WTC11 (cell line): ENCODE data around the gene FOXK1. TPM values are rescaled to one million over a fixed set of nuclear protein-coding genes. Genes with fewer than 3 reads are reported as not detected.
A peak's percentile ranks its signal among the peaks of the same experiment; 100 is the strongest.
"Not testable (repeated sequence)": the region's sequence is repeated elsewhere in the genome, so short reads cannot be mapped to it uniquely, and the experiment has no call there.

Source experiments
- ATAC-seq: fragments of 200-7000 bp; cut with Tn5 transposase; 2 replicates; pipeline ENCODE4 v1.10.0; 2021; ENCODE audit warnings: mild to moderate bottlenecking, moderate library complexity
- CTCF ChIA-PET: fragments of 300-600 bp; sonication (Branson Sonifier 250); formaldehyde crosslinking; loops from one replicate; lab custom pipeline; 2021; ENCODE audit warnings: antibody characterized with exemption; lab: Charles Lee
- POLR2A ChIA-PET: fragments of 350-600 bp; sonication (Branson Sonifier 250); formaldehyde crosslinking; loops from one replicate; lab custom pipeline; 2021; ENCODE audit warnings: antibody characterized with exemption; lab: Charles Lee
- DNase-seq: peaks from one replicate; pipeline ENCODE4 v3.0.0; 2021; ENCODE audit warnings: low spot score
- H3K27ac Mint-ChIP-seq: 2 replicates; pipeline ENCODE4 v1.8.0; 2021; ENCODE audit warnings: mixed read lengths
- H3K27me3 Mint-ChIP-seq: 2 replicates; pipeline ENCODE4 v1.8.0; 2021; ENCODE audit warnings: low read depth, mild to moderate bottlenecking, moderate library complexity, mixed read lengths
- H3K36me3 Mint-ChIP-seq: 2 replicates; pipeline ENCODE4 v1.8.0; 2021; ENCODE audit warnings: mixed read lengths
- H3K4me1 Mint-ChIP-seq: 2 replicates; pipeline ENCODE4 v1.8.0; 2022; ENCODE audit warnings: mixed read lengths
- H3K4me3 Mint-ChIP-seq: 2 replicates; pipeline ENCODE4 v1.8.0; 2021; ENCODE audit warnings: mild to moderate bottlenecking, moderate library complexity, mixed read lengths
- H3K9me3 Mint-ChIP-seq: 2 replicates; pipeline ENCODE4 v1.8.0; 2021; ENCODE audit warnings: mixed read lengths
- AR ChIP-seq: fragments of 250-450 bp; sonication (Bioruptor Pico); IDR thresholded peaks from 2 replicates; pipeline ENCODE4 v1.9.0; 2021; ENCODE audit warnings: mild to moderate bottlenecking
- ATF1 ChIP-seq: sonication (generic); formaldehyde crosslinking; IDR thresholded peaks from 2 replicates; pipeline ENCODE4 v1.8.1; 2023; ENCODE audit warnings: mild to moderate bottlenecking, moderate library complexity, missing genetic modification reagents
- ELF4 ChIP-seq: sonication (generic); formaldehyde crosslinking; IDR thresholded peaks from 2 replicates; pipeline ENCODE4 v1.8.1; 2022; ENCODE audit warnings: low read depth, mild to moderate bottlenecking, moderate library complexity, missing genetic modification reagents
- NFATC4 ChIP-seq: fragments of 250-450 bp; sonication (Bioruptor Pico); IDR thresholded peaks from 2 replicates; pipeline ENCODE4 v1.9.0; 2021; ENCODE audit warnings: mild to moderate bottlenecking
- NFE2L1 ChIP-seq: sonication (generic); formaldehyde crosslinking; IDR thresholded peaks from 2 replicates; pipeline ENCODE4 v1.8.1; 2023; ENCODE audit warnings: missing genetic modification reagents
- PRDM15 ChIP-seq: sonication (generic); formaldehyde crosslinking; IDR thresholded peaks from 2 replicates; pipeline ENCODE4 v1.8.0; 2022; ENCODE audit warnings: missing genetic modification reagents
- SMAD4 ChIP-seq: sonication (generic); formaldehyde crosslinking; IDR thresholded peaks from 2 replicates; pipeline ENCODE4 v1.8.0; 2022; ENCODE audit warnings: mild to moderate bottlenecking, missing genetic modification reagents
- USF2 ChIP-seq: sonication (generic); formaldehyde crosslinking; IDR thresholded peaks from 2 replicates; pipeline ENCODE4 v1.8.1; 2023; ENCODE audit warnings: mild to moderate bottlenecking, missing genetic modification reagents, moderate library complexity
- ZNF121 ChIP-seq: sonication (generic); formaldehyde crosslinking; IDR thresholded peaks from 2 replicates; pipeline ENCODE4 v1.8.0; 2023; ENCODE audit warnings: missing genetic modification reagents
- ZNF138 ChIP-seq: sonication (generic); formaldehyde crosslinking; conservative IDR thresholded peaks from 2 replicates; pipeline ENCODE4 v1.8.1; 2022; ENCODE audit warnings: mild to moderate bottlenecking, moderate library complexity, missing genetic modification reagents
- ZNF512 ChIP-seq: sonication (generic); formaldehyde crosslinking; IDR thresholded peaks from 2 replicates; pipeline ENCODE4 v1.8.1; 2022; ENCODE audit warnings: missing genetic modification reagents, borderline replicate concordance
- total RNA-seq: library from RNA; stranded (reverse); gene quantifications from 3 replicates; pipeline ENCODE4 v1.2.3, GENCODE V29; 2021

Gene FOXK1
- total RNA-seq, 1 experiment from 2014 or later, result 21.9 TPM

- no peak for ATAC-seq
- no peak overlapping the region for H3K27ac Mint-ChIP-seq
- DNase-seq, result no peak
- no peak overlapping the region for H3K4me3 Mint-ChIP-seq
- H3K36me3 Mint-ChIP-seq, result no peaks in the 10 kb centered on the region
- peaks cover 21% of the 10 kb centered on the region for H3K9me3 Mint-ChIP-seq
- no peaks in the 10 kb centered on the region for H3K4me1 Mint-ChIP-seq
- ChIA-PET CTCF (no interaction called here), POLR2A (no interaction called here)
- H3K27me3 Mint-ChIP-seq, result peaks cover 30% of the 10 kb centered on the region
- TF ChIP-seq ATF1 (CRISPR knock-in tag), result no peak
- peak; percentile 44; the same call in 1 of the 2 replicates for TF ChIP-seq USF2 (CRISPR knock-in tag)
Observed at GRCh38 chr7:4670791-4671190, 11.3 kb upstream of the FOXK1 start.

GRCh38 chr7:4675771-4676367, 6.2 kb upstream of the FOXK1 start:
- TF ChIP-seq SMAD4 (no peak), AR (CRISPR knock-in tag) (no peak), NFATC4 (CRISPR knock-in tag) (no peak), ELF4 (CRISPR knock-in tag) (no peak)
- TF ChIP-seq, all 79 proteins: peak for 0
- no peak overlapping the region for H3K4me3 Mint-ChIP-seq
- no peaks in the 10 kb centered on the region for H3K36me3 Mint-ChIP-seq
- ATAC-seq, result no peak
- no peaks in the 10 kb centered on the region for H3K4me1 Mint-ChIP-seq
- H3K27ac Mint-ChIP-seq, result no peak overlapping the region
- peaks cover 67% of the 10 kb centered on the region for H3K27me3 Mint-ChIP-seq
- POLR2A ChIA-PET, result interaction anchor here (0.7 kb wide), 1 partner anchor 8 kb away, joined by 3 read pairs; no protein-coding TSS in a partner anchor
- DNase-seq, result no peak
- CTCF ChIA-PET, result interaction anchor here (0.6 kb wide), 1 partner anchor 101 kb away, joined by 6 read pairs; no protein-coding TSS in a partner anchor
- peaks cover 13% of the 10 kb centered on the region for H3K9me3 Mint-ChIP-seq

GRCh38 chr7:4677518-4677917, 4.6 kb upstream of the FOXK1 start:
- H3K9me3 Mint-ChIP-seq, H3K27ac Mint-ChIP-seq, ATAC-seq, CTCF ChIA-PET, DNase-seq, H3K36me3 Mint-ChIP-seq, H3K4me3 Mint-ChIP-seq, H3K4me1 Mint-ChIP-seq, POLR2A ChIA-PET: not testable (repeated sequence)
- H3K27me3 Mint-ChIP-seq, result peaks cover 68% of the 10 kb centered on the region

- H3K36me3 Mint-ChIP-seq, result no peaks in the 10 kb centered on the region
- no peak for DNase-seq
- peaks cover 49% of the 10 kb centered on the region for H3K27me3 Mint-ChIP-seq
- H3K4me3 Mint-ChIP-seq, result peak overlapping the region; percentile 67
- TF ChIP-seq ZNF512 (CRISPR knock-in tag) (peak; percentile 97), NFE2L1 (CRISPR knock-in tag) (no peak), ZNF121 (CRISPR knock-in tag) (peak; percentile 64; the same call in 1 of the 2 replicates), ZNF138 (no peak), PRDM15 (CRISPR knock-in tag) (no peak)
- POLR2A ChIA-PET, result no interaction called here
- H3K9me3 Mint-ChIP-seq, result peaks cover 3% of the 10 kb centered on the region
- peaks cover 13% of the 10 kb centered on the region for H3K4me1 Mint-ChIP-seq
- no peak for ATAC-seq
- CTCF ChIA-PET, result interaction anchor here (2.1 kb wide), 1 partner anchor 40 kb away, joined by 8 read pairs; no protein-coding TSS in a partner anchor
- no peak overlapping the region for H3K27ac Mint-ChIP-seq
Observed at GRCh38 chr7:4681218-4681851, 760 bp upstream of the FOXK1 start.
